Activated gamma-delta T cell (primary cell): ENCODE data around the gene CDH23.

Source experiments
- DNase-seq: peaks from one replicate; lab custom pipeline; 2025; lab: John Stamatoyannopoulos, UW

Gene CDH23

DNA sequence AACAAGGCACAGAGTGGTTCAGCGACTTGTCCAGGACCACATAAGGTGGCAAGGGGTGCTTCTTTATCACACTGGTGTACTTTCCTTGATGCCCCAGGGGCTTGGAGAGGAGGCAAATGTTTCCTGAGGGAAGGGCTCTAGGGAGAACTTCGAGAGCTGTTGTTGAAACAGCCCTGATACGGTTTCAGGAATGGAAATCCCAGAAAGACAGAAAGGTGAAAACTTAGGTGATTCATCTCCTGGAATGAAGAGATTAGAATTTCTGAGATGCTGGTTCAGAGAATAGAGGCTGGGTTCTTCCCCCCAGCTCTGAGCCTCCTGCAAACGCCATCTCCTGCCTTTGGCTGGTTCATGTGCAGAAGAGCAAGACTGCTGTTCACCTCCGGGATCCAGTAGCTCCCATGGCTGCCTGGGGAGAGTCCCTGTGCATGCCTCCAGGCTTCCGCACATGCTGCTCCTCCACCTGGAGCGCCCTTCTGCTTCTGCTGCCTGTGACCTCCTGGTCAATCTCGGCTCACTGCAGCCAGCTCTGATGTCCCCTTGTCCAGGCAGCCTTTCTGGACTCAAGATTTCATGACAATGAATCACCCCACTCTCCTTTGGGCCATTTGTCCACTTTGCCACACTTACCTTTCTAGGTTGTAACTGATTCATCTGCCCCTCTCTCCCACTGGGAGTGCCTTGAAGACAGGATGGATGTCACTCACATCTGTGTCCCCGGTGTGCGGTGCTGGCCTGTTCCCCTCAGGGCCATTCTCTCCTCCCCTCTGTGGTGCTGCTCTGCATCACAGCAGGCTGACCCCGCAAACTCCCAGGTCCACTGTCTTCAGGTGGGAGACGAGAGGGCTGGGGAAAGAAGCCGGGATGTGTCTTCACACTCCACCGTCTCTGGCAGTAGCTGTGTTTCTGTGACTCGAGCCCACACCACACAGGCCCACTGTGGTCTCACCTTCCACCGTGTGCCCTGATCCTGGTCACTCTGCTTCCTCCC is 3.6 kb upstream of the CDH23 start:
- DNase-seq, result no peak

DNA sequence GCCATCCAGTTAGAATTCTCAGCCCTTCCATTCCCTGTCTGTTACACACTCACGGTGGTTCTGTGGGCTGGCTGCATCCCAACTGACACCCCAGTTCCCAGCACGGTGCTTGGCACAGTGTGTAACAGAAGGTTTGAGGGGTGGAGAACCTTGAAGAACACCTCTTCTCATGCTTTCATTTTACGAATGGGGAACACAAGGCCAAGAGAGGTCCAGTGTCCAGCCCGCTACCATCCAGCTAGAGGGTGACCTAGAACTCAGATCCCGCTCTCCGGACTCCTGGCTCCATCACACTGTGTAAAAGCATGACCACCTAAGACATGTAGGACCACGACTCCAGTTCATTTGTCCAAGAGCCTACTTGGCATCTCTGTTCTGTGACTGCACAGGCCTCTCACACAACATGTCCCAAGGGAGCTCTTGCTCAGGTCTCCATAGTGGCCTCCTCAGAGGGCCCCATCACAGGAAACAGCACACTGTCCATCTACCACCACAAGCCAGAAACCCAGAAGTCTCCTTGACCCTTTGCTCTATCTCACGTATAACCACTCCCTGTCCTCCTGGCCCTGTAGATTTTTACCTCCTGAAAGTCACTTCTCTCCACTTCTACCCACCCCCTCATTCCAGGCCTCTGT is 2.8 kb upstream of the CDH23 start:
- DNase-seq, result no peak

DNA sequence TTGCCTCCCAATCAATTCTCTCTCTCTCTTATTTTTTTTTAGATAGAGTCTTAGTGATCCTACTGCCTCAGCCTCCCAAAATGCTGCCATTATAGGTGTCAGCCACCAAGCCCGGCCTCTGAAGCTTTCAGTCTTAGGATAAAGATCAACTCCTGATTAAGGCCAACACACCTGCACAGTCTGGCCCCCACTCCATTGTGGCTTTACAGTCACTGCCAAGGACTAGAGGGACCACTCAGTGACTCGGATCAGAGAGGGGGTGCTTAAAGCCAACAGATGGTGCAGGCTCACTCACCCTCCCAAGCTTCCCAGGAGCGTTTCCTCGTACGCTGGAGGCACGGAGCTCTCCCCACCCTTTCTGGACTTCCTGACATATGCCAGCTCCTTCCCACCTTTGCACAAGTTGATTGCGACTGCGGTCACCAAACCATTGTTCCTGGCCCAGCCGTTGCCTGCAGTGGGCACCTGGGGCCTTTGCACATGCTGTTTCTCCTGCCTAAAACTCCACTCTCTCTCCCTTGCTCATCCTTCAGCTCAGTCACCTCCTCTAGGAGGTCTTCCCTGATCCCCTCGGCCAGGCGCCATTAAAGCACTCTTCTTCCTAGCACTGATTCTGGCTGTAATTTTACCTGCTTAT is 1.7 kb upstream of the CDH23 start:
- DNase-seq, result no peak

DNA sequence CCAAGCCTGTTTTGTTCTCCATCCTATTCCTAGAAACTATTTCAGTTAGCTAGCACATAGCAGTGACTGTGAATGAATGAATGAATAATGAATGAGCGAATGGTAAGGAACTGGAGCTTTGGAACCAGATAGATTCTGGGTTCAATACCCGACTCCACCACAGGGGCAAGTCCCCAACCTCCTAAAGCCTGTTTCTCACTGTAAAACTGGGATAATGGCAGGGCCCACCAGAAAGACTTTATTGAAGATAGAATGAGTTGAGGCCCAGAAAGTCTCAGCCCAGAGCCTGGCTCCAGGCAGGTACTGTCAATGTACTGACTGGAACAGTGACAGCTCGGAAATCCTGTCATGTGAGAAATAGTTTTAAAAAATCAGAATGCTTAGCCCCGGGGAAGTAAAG is 1.1 kb upstream of the CDH23 start:
- DNase-seq, result no peak

DNA sequence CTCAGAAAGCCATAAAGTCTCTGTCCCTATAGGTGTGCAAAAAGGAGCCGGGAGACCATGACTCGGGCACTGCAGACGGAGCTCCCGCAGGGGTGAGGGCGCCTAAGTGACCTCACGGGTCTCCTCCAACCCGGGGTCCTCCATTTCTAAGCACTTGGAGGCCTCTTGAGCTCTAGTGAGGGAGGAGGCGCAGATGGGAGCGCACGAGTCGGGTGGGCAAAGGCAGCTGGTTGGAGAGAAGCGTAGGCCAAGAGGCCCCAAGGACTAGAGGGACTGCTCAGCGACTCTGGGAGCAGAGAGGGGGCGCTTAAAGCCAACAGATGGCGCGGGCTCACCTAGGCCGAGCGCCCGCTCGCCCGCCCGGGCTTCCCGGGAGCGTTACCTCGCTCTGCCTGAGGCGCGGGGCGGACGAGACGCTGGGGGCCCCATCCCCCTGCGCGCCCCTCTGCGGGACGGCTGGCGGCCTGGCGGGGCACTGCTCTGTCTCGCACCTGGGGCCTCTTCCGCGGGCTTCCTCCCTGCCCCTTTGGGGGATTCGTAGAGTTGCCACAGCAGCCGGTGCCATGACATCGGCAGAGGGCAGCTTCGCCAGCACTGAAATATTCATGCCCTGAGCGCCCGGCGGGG is 523 bp upstream of the CDH23 start:
- DNase-seq, result peak; percentile 17

DNA sequence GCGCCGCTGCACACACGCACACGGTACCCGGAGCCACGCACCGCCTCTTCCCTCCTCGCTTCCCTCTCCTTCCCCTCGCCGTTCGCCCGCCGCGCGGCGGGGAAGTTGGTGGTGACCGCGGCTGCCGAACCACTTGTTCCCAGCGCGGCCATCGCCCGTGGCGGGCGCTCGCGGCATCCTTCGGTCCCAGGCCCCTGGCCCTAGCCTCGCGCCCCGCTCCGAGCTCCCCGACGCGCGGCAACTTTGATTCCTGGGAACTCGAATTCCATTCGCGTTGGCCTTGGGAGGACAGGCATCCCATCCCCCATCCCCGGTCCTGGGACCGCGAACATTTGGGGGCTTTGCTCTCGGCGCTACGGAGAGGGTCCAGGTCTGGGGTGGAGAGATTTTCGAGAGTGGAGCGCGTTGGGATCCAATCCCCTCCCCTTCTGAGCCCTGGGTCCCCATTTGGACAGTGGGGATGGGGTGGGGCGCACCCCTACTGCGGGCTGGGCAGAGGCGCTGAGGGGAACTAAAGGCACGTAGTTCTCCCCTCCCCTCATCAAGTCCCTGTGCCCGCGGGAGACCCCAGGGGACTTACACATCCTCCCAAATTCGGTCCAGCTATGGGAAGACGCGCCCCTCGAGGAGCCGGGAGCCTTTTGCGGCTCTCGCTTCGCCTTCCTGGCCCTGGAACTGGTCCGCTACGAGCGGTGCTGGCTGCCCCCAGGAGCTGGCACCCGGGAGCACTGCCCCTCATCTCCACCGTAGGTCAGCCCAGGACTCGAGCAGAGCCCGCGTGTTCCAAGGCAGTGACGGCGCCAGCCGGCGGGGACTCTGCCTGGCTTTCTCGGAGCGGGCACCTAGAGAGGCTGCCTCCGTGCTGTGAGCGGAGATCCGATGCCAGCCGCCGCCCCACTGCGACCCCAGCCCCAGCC is 834 bp downstream of the CDH23 start:
- no peak for DNase-seq

DNA sequence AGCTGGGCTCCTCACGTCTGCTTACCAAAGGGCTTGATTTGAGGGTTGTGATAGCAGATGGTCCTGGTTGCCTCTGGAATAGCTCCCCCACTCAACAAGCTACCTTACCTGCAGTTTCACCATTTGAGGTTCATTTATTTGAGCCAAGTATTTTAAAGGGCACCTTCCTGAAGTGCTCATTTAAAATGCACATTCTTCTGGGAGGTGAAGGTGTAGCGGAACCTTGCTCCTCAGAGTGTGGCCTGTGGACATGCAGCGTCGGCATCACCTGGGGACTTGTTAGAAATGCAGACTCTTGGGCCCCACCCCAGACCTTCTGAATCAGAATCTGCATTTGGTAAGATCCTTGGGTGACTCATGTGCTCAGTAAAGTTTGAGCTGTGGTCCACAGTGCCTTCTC is 2.3 kb downstream of the CDH23 start:
- DNase-seq, result no peak

DNA sequence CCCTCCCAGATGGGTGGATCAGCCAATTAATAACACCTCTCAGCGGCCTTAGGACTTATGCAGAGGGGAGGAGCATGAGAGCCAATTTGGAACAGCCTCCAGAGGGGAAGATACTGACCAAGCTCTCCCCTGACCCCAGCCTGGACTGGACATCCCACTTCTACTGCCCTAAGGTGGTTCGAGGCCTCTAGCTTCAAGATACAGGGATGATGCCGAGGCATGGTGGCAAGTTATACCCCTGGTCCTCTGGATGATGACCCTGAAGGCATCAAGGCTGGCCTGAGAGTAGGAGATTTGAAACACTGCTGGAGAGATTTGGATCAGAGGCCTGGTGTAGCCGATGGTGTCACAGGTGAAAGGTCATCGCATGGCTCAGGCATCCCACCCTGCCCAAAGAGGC is 3.2 kb downstream of the CDH23 start:
- no peak for DNase-seq

DNA sequence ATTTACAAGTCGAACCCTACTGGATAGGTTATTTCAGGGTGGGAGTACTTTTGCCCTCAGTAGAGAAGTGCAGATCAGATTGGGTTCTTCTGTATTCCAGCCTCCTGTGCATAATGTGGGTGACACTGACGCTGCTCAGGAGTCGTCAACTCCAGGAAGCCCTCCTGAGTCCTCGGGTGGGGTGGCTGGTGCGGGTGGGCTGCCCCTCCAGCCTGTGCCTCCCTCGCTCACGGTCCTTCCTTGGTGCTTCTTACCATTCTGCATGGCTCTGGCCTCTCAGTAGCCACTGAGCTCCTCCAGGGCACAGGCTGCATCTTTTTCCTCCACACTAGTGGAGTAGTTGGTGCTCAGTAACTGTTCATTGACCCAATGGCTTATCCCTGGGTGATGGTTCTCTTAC is 4.3 kb downstream of the CDH23 start:
- no peak for DNase-seq

DNA sequence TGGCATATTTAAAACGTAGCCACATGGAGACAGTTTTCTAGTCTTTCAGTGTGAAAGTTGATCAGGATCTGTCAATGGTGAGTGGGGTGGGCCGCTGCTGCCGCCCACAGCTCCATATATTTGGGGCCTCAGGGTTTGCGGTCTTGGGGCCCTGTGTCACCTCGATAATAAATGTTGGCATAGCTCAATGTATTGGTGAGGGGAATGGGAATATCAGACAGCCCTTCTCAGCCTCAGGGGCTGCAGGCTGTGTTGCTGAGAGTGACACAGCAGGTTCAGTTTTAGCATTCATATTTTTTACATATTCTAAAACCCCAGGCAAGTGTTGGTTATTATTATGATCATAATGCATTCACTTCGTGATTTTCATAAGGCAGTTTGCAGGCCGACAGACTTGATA is 5.3 kb downstream of the CDH23 start:
- DNase-seq, result no peak

DNA sequence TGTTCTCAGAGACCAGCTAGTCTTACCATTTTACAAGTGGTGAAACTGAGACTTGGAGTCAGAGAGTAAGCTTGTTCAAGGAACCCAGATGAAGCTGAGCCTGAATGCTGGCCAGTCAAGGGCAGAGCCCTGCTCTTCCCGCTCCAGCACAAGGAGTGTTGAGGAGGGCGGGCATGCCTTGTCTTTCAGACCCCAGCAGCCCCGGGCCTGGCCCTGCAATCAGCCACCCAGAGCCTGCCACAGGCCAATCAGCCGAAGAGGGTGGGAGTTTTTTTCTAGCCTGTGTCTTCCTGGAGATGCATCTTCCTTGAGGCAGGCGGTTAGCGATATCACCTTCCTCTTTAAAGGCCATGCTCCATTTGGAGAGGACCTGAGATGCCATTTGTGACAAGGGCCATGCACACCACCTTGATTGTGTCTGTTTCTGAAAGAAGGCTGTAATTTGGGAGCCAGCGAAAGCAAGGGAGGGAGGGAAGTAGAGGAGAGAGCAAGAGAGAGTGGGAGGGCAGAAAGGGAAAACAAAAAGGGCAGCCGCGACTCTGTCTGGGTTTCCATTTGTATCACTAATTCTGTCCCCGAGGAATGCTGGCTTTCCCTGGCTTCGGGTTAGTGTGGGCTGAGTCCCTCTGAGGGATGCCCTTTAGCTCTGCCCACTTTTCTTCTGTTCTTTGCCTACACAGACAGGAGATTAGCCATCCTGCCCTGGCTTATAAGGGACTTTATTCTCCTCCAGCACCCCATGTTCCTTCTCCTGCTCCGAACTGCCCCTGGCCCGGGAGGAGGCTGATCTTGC is 8.0 kb downstream of the CDH23 start:
- DNase-seq, result no peak

DNA sequence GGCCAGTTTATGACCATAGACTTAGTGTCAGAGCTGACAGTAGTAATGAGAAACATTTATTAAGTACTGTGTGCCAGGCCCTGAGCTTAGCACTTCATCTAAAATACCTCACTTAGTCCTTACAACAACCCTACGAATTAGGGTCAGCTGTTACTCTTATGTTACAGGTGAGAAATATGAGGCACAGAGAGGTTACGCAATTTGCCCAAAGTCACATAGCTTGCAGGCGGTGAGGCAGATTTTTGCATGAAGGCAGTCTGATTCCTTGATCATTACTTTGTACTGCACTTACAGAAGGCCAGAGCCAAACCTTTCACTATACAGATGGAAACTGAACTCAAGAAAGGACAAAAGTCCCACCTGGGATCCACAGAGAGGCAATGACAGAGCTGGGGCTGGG is 10.2 kb downstream of the CDH23 start:
- DNase-seq, result no peak

DNA sequence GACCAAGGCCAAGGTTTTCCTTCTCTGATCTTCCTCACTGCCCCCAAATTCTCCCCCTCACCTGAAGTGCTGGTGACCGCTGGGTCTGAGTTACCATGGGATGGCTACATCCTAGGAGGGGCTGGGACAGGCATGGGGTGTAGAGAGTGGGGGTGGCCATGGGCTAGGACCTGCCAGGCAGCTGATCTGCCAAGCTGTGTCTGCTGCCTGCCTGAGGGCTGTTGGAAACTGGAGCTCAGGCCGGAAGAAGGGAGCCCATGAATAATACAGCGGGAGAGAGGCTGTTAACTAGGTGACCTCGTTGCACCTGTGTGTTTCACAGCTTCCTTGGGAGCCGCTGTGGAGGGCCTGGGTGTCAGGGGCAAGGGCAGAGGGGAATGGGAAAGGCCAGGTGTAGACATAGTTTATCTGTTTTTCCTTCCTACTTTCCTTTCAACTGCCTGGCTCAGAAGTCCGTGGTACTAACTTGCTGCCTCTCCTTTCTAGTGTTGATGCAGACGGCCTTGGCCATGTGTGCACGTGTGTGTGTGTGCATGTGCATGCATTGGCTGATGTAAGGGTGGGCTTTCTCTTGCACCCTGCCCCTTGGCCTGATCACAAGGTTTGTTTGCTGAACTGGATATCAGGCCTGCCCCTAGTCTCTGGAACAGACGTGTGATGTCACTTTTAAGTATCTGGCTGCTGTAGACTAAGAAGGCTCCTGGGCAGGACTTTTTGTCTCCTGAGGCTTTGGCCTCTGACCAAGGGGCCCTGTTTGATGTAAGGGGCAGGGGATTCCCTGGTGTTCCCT is 11.9 kb downstream of the CDH23 start:
- no peak for DNase-seq

DNA sequence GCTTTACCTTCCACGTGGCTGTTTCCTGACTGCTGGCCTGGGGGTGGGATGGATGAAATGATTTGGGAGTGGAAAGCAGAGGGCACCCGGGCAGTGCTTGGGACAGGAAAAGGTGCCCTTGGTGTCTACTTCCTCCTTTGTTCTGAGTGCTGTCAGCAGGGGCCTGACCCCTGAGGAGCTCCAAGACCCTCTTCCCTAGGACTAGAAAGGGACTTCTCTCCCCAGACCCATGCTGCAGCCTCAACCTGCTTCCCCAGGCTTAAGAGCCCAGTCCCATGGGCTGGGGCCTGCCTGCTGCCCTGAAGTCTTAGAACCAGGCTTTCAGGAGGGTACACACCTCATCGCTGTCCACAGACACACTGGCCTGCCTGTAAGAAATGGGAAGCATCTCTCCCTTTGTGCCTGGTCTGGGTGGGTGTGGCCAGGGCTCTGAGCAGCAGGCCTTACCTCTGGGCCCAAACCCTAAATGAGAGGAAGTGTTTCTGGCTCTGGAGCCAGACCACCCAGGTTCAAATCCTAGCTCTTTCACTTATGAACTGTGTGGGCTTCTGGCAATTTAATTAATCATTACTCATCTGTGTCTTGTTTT is 12.9 kb downstream of the CDH23 start:
- no peak for DNase-seq

DNA sequence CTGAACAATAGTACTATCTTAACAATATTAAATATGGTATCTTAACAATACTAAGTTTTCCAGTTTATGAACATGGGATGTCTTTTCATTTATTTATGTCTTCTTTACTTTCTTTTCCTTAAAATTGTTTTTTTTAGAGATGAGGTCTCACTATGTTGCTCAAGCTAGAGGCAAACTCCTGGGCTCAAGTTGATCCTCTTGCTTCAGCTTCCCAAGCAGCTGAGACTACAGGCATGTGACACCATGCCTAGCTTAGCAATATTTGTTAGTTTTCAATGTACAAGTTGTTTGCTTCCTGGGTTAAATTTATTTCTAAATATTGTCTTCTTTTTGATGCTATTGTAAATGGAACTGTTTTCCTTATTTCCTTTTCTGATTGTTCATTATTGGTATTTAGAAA is 16.9 kb downstream of the CDH23 start:
- DNase-seq, result no peak

DNA sequence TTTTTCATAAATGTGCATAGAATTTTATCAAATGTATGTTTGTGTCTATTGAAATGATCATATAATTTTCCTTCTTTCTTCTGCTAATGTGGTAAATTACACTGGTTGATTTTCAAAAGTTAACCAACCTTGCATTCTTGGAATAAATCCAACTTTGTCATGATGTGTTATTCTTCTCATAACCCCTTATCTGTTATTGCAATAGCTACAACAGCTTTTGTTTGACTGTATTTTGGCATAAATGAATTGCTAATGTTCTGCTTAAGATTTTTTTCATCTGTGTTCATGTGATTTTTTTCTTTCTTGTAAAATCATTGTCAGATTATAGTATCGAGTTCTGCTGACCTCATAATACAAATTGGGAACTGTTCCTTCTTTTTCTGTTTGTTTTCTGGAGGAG is 17.6 kb downstream of the CDH23 start:
- no peak for DNase-seq

DNA sequence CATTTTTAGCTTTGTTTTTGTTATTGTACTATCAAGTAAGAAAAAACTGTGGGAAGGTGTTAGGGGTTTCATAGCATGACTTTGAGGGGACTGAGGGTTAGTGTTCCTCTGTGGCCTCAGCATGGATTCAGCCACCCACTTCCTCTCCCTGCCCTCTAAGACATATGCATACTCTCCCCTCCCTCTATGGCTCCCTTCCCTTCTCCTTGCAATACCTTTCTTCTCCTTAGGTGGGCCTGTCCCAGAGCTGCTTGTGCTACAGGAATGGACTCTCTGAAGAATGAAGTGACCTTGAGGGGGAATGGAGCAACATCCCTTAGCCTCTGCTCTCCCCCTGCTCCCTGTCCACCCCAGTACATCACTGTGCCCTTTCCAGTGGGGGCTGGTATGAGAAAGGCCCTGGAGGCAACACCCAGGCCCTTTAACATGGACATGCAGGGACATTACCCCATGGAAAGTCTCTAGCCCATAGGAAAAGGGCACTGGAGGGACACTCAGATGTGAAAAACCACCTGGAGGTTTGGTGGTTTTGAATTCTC is 22.4 kb downstream of the CDH23 start:
- no peak for DNase-seq

DNA sequence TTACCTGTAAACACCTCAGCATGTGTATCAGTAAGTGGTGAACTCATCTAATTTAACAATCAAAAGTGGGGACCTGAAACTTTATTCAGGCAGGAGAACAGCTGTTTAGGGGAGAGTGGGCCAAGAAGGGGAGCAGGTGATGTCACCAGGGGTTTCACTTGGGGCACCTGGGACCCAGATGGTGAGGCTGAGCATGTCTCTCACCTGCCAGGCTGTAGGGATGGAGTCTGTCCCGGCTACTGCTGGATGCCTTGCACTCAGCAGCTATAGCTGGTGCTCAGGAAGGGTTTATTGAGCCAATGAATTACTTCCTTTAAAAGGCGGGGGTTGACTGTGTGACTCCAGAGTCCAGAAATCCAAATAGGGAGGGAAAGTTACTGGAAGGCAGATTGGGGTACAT is 23.0 kb downstream of the CDH23 start:
- no peak for DNase-seq

DNA sequence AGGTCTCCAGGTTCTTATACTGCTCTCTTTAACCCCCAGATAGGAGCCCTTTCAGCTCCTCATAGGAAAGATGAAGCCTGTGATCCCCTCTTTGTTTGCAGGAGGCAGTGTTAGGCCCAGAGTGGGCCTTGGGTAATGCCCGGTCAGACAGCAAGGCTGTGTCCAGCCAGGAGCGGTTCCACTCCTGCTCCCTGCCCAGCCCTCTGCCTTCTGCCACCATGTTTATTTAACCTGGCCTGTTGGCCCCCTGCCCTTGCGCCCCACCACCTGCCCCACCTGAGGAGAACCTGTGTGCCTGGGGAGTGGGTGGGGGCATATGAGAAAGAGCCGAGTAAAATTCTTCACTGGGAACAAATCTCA is 24.3 kb downstream of the CDH23 start:
- DNase-seq, result no peak
